ENCODE data around the gene HOMER3.
"Not testable (repeated sequence)": the region's sequence is repeated elsewhere in the genome, so short reads cannot be mapped to it uniquely, and the experiment has no call there.

The HOMER3 gene

DNA sequence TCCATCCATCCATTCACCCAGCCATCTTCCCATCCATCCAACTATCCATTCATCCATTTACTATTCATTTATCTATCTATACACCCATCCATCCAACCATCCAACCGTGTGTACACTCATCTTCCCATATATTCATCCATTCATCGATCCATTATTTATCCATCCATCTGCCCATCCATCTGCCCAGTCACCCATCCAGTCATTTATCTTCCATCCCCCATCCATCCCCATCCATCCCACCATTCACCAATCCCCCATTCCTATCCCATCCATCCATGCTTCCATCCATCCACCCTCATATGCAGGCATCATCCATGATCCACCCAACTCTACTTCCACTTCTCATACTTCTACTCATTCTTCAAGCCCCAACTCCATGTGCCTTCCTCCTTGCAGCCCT is 14.0 kb upstream of the HOMER3 start:
- TF ChIP-seq, protein P1, sequence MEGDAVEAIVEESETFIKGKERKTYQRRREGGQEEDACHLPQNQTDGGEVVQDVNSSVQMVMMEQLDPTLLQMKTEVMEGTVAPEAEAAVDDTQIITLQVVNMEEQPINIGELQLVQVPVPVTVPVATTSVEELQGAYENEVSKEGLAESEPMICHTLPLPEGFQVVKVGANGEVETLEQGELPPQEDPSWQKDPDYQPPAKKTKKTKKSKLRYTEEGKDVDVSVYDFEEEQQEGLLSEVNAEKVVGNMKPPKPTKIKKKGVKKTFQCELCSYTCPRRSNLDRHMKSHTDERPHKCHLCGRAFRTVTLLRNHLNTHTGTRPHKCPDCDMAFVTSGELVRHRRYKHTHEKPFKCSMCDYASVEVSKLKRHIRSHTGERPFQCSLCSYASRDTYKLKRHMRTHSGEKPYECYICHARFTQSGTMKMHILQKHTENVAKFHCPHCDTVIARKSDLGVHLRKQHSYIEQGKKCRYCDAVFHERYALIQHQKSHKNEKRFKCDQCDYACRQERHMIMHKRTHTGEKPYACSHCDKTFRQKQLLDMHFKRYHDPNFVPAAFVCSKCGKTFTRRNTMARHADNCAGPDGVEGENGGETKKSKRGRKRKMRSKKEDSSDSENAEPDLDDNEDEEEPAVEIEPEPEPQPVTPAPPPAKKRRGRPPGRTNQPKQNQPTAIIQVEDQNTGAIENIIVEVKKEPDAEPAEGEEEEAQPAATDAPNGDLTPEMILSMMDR (IDR thresholded peaks at IDR 0.05; ENCODE audit: low read depth, low read length, missing control alignments) = no peak
- H3K4me3 ChIP-seq (ENCODE audit: low read depth, low read length) = no peak overlapping the region
- DNase-seq (ENCODE audit: low read depth) = no peak

DNA sequence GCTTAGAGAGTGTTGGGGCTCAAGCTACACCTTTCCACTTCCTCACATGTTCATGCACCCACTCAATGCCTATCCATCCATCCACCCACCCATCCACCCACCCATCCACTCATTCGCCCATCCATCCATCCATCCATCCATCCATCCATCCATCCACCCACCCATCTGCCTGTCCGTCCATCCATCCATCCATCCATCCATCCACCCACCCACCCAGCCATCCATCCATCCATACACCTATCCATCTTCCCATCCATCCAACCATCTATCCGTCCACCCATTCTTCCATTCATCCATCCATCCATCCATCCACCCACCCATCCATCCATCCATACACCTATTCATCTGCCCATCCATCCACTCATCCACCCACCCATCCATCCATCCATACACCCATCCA is 13.1 kb upstream of the HOMER3 start:
- no peak overlapping the region for H3K4me3 ChIP-seq (ENCODE audit: low read depth, low read length)
- no peak for DNase-seq (ENCODE audit: low read depth)
- TF ChIP-seq, protein P1 (IDR thresholded peaks at IDR 0.05; ENCODE audit: low read depth, low read length, missing control alignments) = no peak

DNA sequence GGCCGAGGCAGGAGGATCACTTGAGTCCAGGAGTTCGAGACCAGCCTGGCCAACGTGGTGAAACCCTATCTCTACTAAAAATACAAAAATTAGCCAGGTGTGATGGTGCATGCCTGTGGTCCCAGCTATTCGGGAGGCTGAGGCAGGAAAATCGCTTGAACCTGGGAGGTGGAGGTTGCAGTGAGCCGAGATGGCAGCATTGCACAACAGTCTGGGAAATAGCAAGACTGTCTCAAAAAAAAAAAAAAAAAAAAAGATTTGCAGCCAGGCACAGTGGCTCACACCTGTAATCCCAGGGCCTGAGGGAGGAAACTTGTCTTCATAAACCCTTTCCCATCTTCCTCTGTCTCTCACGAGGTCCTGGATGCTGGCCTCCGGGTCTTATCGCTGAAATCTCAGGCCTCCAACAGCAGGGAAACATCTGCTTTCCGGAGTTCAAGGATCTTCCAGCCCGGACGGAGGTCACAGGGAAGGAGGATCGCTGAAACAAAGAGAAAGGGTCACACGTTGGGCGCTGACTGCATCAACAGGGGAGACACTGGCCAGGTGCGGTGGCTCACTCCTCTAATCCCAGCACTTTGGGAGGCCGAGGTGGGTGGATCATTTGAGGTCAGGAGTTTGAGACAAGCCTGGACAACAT is 11.5 kb upstream of the HOMER3 start:
- not testable (repeated sequence) for DNase-seq (ENCODE audit: low read depth); H3K4me3 ChIP-seq (ENCODE audit: low read depth, low read length)

DNA sequence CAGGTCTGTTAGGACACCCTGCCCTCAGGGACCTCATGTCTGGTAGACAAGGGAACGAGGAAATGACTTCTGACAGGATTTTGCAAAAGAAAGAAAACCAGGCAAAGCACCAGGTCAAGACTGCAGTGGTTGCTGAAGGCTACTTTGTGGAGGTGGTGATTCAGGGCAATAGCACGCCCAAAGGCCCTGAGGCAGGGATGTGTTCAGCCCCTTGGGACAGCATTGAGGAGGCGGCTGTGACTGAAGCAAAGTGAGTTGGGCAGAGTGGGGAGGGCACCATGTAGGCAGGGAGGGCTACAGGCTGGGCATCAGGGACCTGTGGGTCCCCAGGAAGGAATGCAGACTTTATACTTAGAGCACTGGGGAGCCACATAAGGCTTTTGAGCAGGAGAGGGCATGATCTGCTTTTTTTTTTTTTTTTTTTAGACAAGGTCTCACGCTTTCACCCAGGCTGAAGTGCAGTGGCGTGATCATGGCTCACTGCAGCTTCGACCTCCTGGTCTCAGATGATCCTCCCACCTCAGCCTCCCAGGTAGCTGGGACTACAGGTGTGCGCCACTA is 10.8 kb upstream of the HOMER3 start:
- H3K4me3 ChIP-seq (ENCODE audit: low read depth, low read length) = no peak overlapping the region
- DNase-seq (ENCODE audit: low read depth) = no peak
- TF ChIP-seq, protein P1 (IDR thresholded peaks at IDR 0.05; ENCODE audit: low read depth, low read length, missing control alignments) = no peak

GRCh38 chr19:18949858-18950257 is 8.8 kb upstream of the HOMER3 start:
- TF ChIP-seq, protein P1 (IDR thresholded peaks at IDR 0.05; ENCODE audit: low read depth, low read length, missing control alignments) = no peak

GRCh38 chr19:18948976-18949356 is 7.9 kb upstream of the HOMER3 start:
- H3K4me3 ChIP-seq (ENCODE audit: low read depth, low read length) = no peak overlapping the region
- DNase-seq (ENCODE audit: low read depth) = no peak
- TF ChIP-seq, protein P1 (IDR thresholded peaks at IDR 0.05; ENCODE audit: low read depth, low read length, missing control alignments) = no peak

More at GRCh38 chr19:18949858-18950257, 8.8 kb upstream of the HOMER3 start:
- no peak for DNase-seq (ENCODE audit: low read depth)
- no peak overlapping the region for H3K4me3 ChIP-seq (ENCODE audit: low read depth, low read length)

- no peak overlapping the region for H3K4me3 ChIP-seq (ENCODE audit: low read depth, low read length)
- no peak for DNase-seq (ENCODE audit: low read depth)
- TF ChIP-seq, protein P1 (IDR thresholded peaks at IDR 0.05; ENCODE audit: low read depth, low read length, missing control alignments) = no peak
Observed at GRCh38 chr19:18948075-18948975, 7.3 kb upstream of the HOMER3 start.

Measured in GM12864 (cell line).